Neural cell (in vitro differentiated cells): ENCODE data around the gene SLC35E3.

Experiments
- CTCF ChIP-seq: fragments of 450-650 bp; IDR thresholded peaks from 2 replicates; pipeline ENCODE4 v1.5.1; 2014; ENCODE audit warnings: antibody characterized with exemption, mild to moderate bottlenecking, moderate library complexity; ENCODE audit not compliant: poor library complexity, severe bottlenecking
- EP300 ChIP-seq: fragments of 450-650 bp; conservative IDR thresholded peaks from 2 replicates; pipeline ENCODE4 v1.6.1; 2014; ENCODE audit warnings: antibody characterized with exemption, mild to moderate bottlenecking, moderate library complexity; ENCODE audit not compliant: poor library complexity, severe bottlenecking
- EZH2 ChIP-seq: fragments of 200-600, 300-800 bp; shearing (Covaris generic), sonication (generic); IDR thresholded peaks from 2 replicates; pipeline ENCODE4 v1.6.1; 2014; ENCODE audit warnings: antibody characterized with exemption, low read length, borderline replicate concordance, mild to moderate bottlenecking; ENCODE audit not compliant: insufficient read depth, poor library complexity, severe bottlenecking
- MXI1 ChIP-seq: fragments of 450-650 bp; conservative IDR thresholded peaks from 2 replicates; pipeline ENCODE4 v1.6.1; 2014; ENCODE audit warnings: antibody characterized with exemption, mild to moderate bottlenecking; ENCODE audit not compliant: poor library complexity, severe bottlenecking
- POLR2AphosphoS5 ChIP-seq: IDR thresholded peaks from 2 replicates; pipeline ENCODE4 v1.6.1; 2012
- RAD21 ChIP-seq: fragments of 450-650 bp; conservative IDR thresholded peaks from 2 replicates; pipeline ENCODE4 v1.6.1; 2014; ENCODE audit warnings: antibody characterized with exemption, mild to moderate bottlenecking, moderate library complexity
- REST ChIP-seq: IDR thresholded peaks from 2 replicates; pipeline ENCODE4 v1.6.1; 2012; ENCODE audit warnings: borderline replicate concordance
- SMC3 ChIP-seq: fragments of 450-650 bp; conservative IDR thresholded peaks from 2 replicates; pipeline ENCODE4 v1.6.1; 2014; ENCODE audit warnings: antibody characterized with exemption, mild to moderate bottlenecking, moderate library complexity; ENCODE audit not compliant: poor library complexity
- TAF1 ChIP-seq: IDR thresholded peaks from 2 replicates; pipeline ENCODE4 v1.6.1; 2012; ENCODE audit warnings: low read depth

- TF ChIP-seq CTCF (no peak), REST (no peak), TAF1 (no peak), POLR2AphosphoS5 (no peak), SMC3 (no peak), EP300 (no peak), RAD21 (no peak), MXI1 (no peak), EZH2 (no peak)
Measured at GRCh38 chr12:68781728-68782127, 35.8 kb downstream of the SLC35E3 start.
